CD4-positive, alpha-beta T cell treated with Interleukin-15 for 4 hours (primary cell): ENCODE results near the gene RPA3.
A peak's percentile ranks its signal among the peaks of the same experiment; 100 is the strongest.

ENCODE experiments used
- DNase-seq: peaks from one replicate; pipeline ENCODE4 v3.0.0-alpha.2; 2020; ENCODE audit warnings: low spot score

The RPA3 gene

GRCh38 chr7:7653593-7654187 lies 64.7 kb downstream of the RPA3 start:
- peak; percentile 41 for DNase-seq

- DNase-seq: no peak
Measured at GRCh38 chr7:7652798-7653540, 65.4 kb downstream of the RPA3 start.

DNA sequence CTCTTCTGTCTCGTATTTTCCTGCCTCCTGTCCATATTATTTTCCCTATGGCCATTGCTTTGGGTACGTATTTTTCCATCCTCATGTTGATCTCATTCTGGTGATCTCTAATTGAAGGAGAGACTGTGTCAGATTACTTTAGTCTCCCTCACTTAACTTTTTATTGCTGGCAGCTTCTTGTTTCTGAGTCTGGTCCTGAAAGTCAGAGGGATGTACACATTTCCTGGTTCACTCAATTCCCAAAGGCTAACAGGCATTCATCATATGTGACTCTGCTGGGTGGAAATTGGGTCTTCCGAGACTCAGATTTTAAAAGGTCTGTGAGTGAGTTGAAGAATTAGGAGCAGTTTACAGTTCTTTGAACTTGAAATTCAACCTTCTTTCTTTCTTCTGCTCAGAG lies 66.9 kb downstream of the RPA3 start:
- DNase-seq: no peak

GRCh38 chr7:7650682-7651206 lies 67.7 kb downstream of the RPA3 start:
- DNase-seq: no peak

GRCh38 chr7:7647495-7648036 lies 70.8 kb downstream of the RPA3 start:
- DNase-seq: no peak

GRCh38 chr7:7642081-7642480 lies 76.3 kb downstream of the RPA3 start:
- no peak for DNase-seq

DNA sequence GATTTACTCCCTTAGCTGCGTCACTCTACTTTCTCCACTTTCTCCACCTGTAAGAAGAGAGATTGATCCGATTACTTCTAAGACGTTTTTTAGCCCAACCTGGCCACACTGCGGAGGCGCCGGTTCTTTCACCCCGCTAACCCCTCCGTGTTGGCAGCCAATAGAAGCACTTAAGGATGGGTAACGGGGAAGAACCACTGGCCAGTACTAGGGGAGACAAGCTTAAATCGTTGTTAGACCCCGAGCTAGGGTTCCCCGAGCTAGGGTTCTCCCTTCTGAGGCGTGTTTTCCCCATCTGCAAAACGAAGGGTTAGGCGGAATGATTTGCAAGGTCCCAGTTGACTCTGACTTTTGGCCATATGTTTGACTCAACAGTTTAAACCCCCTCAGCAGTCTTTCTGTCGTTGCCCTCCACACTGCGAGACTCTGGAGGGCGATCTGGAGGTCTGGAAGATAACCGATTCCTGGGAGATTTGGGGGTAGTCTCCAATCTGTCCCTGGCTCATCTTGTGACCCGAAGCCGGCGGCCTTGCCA lies 77.2 kb downstream of the RPA3 start:
- no peak for DNase-seq

- DNase-seq: peak; percentile 98
Measured at GRCh38 chr7:7640221-7641128, 77.9 kb downstream of the RPA3 start, which contains the start of gene UMAD1. Gene UMAD1, plus strand, starts transcription at chr7:7640752. Its CDS starts 32,620 bp downstream, at chr7:7673372.

DNA sequence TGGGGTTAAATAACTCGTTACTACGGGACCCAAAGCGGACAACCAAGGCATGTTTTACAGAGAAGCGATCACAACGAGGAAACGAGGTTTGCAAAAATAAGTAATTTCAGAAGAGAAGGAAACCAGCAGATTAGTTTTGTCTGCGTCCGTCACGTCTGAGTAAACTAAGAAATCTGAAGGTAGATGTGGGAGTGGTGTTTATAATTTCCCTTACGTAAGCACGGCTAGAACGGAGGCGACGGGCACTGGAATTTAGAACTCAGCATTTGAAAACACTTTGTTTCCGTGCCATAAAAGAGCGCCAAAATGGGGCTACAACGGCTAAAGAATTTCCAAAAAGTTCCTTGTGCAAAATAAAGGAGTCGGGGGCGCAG lies 78.6 kb downstream of the RPA3 start:
- DNase-seq: peak; percentile 50

GRCh38 chr7:7639421-7639820 lies 79.0 kb downstream of the RPA3 start:
- no peak for DNase-seq

DNA sequence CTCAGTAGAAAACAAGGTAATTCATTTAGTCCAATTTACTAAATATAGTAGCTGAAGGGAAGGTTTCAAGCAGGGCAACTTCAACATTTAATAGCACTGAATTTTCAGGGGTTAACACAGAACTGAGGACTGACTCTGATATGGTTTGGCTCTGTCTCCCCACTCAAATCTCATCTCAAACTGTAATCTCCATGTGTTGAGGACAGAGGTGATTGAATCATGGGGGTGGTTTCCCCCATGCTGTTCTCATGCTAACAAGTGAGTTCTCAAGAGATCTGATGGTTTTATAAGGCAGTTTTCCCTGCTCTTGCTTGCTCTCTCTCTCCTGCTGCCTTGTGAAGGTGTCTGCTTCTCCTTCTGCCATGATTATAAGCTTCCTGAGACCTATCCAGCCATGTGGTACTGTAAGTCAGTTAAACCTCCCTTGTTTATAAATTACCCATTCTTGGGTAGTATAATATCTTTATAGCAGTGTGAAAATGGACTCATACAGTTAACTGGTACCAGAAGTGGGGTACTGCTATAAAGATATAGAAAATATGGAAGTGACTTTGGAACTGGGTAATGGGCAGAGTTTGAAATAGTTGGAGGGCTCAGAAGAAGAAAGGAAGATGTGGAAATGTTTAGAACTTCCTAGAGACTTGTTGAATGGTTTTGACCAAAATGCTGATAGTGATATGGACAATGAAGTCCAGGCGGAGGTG lies 87.6 kb downstream of the RPA3 start:
- DNase-seq: no peak

- DNase-seq: no peak
Measured at GRCh38 chr7:7628476-7628875, 89.9 kb downstream of the RPA3 start.

DNA sequence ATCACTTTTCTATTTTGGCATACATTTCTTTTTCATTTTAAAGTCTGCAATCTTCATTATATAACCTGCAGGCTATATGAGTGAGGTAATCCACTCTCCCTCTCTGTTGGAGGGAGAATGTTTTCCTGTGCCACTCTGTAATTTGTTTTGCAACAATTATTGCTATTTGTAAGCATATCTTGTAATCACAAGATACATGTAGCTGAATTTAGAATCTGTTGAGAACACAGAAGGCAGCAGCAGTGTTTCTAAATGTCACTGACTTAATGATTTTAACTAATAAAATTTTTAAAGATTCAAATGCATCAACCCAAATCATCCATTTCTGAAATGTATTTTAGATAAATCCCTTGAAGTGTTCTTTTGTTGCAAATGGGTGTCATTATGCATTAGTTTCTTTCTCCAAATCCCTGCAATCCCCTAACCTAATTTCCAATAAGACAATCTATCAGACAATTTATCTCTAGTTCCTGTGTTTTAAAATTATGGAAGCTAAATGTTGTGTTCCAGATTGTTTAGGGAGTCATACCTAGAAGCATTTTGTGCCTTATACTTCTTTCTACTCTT lies 97.7 kb downstream of the RPA3 start:
- DNase-seq: no peak

DNA sequence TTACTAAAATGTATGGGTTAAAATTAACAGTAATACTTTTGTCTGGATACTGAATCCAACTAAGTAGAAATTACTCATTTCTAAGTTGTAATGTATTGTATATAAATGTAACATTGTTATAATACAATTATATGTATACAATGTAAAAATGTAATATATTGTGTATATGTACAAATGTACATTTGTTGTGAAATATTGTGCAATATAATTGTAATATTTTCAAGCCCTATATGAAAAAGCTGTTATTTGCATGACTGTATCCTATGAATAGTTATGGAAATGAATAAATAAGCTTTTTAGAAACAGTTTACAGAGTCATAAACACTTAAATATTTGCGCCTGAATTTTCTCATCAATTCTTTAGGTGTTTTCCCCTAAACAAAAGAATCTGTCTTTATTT lies 98.2 kb downstream of the RPA3 start:
- no peak for DNase-seq

DNA sequence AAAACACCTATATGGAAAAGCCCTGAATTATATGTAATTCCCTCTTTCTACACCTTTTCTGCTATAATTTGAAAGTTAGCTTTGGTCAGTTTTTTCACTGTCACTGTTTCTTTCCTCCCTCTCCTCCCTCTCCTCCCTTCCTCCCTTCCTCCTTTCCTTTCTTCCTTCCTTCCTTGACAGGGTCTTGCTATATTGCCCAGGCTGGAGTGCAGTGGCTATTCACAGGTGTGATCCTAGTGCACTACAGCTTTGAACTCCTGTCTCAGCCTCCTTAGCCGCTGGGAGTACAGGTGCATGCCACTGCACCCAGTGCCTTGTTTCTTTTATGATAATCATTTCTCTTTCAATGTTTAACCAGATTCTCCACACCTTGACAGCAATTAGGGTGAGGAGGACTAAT lies 100.0 kb downstream of the RPA3 start:
- DNase-seq: no peak

DNA sequence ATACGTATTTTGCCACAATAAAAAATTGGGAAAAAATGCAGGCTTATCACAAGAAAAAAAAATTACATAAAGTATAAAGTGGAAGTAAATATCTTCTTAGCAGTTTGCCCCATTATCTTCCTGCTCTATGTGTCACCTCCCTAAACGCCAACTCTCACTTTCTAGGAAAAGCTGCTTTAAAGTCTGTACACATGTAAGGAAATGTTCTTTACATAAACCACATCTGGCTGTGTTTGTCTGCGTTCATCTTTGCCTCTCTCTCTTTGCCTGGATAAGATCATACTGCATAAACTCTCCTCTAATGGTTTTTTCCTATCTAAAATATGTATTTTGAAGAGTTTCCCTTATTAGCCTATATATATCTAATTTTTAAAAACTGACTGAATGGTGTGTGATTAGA lies 100.9 kb downstream of the RPA3 start:
- no peak for DNase-seq

- DNase-seq: no peak
Measured at GRCh38 chr7:7614018-7614741, 104.2 kb downstream of the RPA3 start.

DNA sequence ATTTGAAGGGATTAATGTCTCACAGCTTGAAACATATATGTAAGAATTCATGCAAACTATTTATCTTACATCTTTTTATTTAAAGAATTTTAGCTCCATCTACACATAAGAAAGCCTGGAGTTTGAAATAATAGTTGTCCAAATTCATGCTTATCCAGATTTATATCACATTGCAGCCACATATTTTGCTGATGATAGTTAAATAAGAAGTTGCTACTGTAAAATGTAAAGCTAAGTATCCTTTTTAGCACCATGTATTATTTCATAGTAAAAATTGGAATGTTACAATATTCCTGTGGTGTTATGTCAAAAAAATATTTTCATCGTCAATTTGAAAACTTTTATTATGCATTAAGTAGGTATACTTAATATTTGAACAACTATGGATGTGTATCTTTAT lies 105.2 kb downstream of the RPA3 start:
- DNase-seq: no peak

GRCh38 chr7:7612519-7612918 lies 105.9 kb downstream of the RPA3 start:
- DNase-seq: no peak

- no peak for DNase-seq
Measured at GRCh38 chr7:7609330-7609729, 109.1 kb downstream of the RPA3 start.
